Endothelial cell of umbilical vein (primary cell): Measurements from ENCODE around the gene TYW1. TPM values are rescaled to one million over a fixed set of nuclear protein-coding genes. Genes with fewer than 3 reads are reported as not detected.

Experiments
- BruUV-seq: library from RNA; stranded (reverse); fragments of 400-500 nt; replicated peaks from 2 replicates; lab custom pipeline; 2021; lab: Mats Ljungman, UMichigan
- CTCF ChIA-PET: fragments of 300-600, 350-600 bp; sonication (Branson Sonifier 250); formaldehyde crosslinking; loops from one replicate; lab custom pipeline; 2021; ENCODE audit warnings: antibody characterized with exemption, inconsistent platforms; lab: Charles Lee
- POLR2A ChIA-PET: fragments of 300-600, 350-600 bp; sonication (Branson Sonifier 250); formaldehyde crosslinking; loops from one replicate; lab custom pipeline; 2021; ENCODE audit warnings: antibody characterized with exemption, inconsistent platforms; lab: Charles Lee
- DNase-seq: peaks from one replicate; pipeline ENCODE4 v3.0.0-alpha.2; 2011; ENCODE audit warnings: low read depth, low spot score
- FAIRE-seq: peaks from 2 replicates; lab custom pipeline; 2011; peaks lifted over from hg19 to GRCh38; lab: Jason Lieb, UNC
- H2AFZ ChIP-seq: 2 replicates; pipeline ENCODE4 v1.6.0; 2012; ENCODE audit warnings: low read depth, low read length, control low read depth, inconsistent platforms
- H3K27ac ChIP-seq: 2 replicates; pipeline ENCODE4 v1.5.1; 2011; ENCODE audit warnings: low read depth, mild to moderate bottlenecking, control low read depth, low read length, moderate library complexity; ENCODE audit not compliant: insufficient read depth
- H3K27me3 ChIP-seq, 2 experiments: 2 replicates each; pipeline versions ENCODE4 v1.6.0 to v1.6.1; 2011; ENCODE audit warnings: low read length in 2 of 2, mixed read lengths in 1 of 2; ENCODE audit not compliant: control insufficient read depth in 2 of 2, insufficient read depth in 2 of 2
- H3K36me3 ChIP-seq, 2 experiments: 2 replicates in 1 of 2; 3 replicates in 1 of 2; pipeline ENCODE4 v1.5.1; 2011; ENCODE audit warnings: low read length in 2 of 2, mild to moderate bottlenecking in 1 of 2, moderate library complexity in 1 of 2; ENCODE audit not compliant: control insufficient read depth in 2 of 2, insufficient read depth in 2 of 2; ENCODE audit errors: extremely low read depth in 1 of 2
- H3K4me1 ChIP-seq: 3 replicates; pipeline ENCODE4 v1.5.1; 2011; ENCODE audit warnings: mild to moderate bottlenecking, low read length; ENCODE audit not compliant: control insufficient read depth, insufficient read depth; ENCODE audit errors: extremely low read depth
- H3K4me2 ChIP-seq: 2 replicates; pipeline ENCODE4 v1.6.1; 2011; ENCODE audit warnings: low read length, control low read depth, mixed read lengths; ENCODE audit not compliant: insufficient read depth
- H3K4me3 ChIP-seq, 3 experiments: fragments of 200-600 bp in 1 of 3; sonication (generic), shearing (Covaris generic) in 1 of 3; replicated peaks in 1 of 3; 2 replicates each; pipeline ENCODE4 v1.5.1; 2011 to 2016; ENCODE audit warnings: control low read depth in 3 of 3, low read length in 3 of 3, mild to moderate bottlenecking in 2 of 3, inconsistent platforms in 1 of 3, low read depth in 1 of 3, moderate library complexity in 1 of 3; ENCODE audit not compliant: insufficient read depth in 1 of 3
- H3K79me2 ChIP-seq: 2 replicates; pipeline ENCODE4 v1.6.0; 2012; ENCODE audit warnings: low read length, inconsistent platforms; ENCODE audit not compliant: control insufficient read depth, insufficient read depth
- H3K9ac ChIP-seq: replicated peaks from 2 replicates; pipeline ENCODE3; 2011; ENCODE audit warnings: low read length, control low read depth; ENCODE audit not compliant: insufficient read depth; ENCODE audit errors: extremely low read depth
- H3K9me1 ChIP-seq: replicated peaks from 3 replicates; pipeline ENCODE4 v1.6.0; 2011; ENCODE audit warnings: mild to moderate bottlenecking, low read length; ENCODE audit not compliant: control insufficient read depth, insufficient read depth; ENCODE audit errors: extremely low read depth
- H3K9me3 ChIP-seq: replicated peaks from 2 replicates; pipeline ENCODE4 v1.5.1; 2012; ENCODE audit warnings: low read length, inconsistent platforms; ENCODE audit not compliant: control insufficient read depth, insufficient read depth
- H4K20me1 ChIP-seq: replicated peaks from 2 replicates; pipeline ENCODE3; 2011; ENCODE audit warnings: mild to moderate bottlenecking, low read length; ENCODE audit not compliant: control insufficient read depth, insufficient read depth; ENCODE audit errors: extremely low read depth
- EZH2 ChIP-seq: IDR thresholded peaks from 2 replicates; pipeline ENCODE4 v1.6.1; 2012; ENCODE audit warnings: borderline replicate concordance, low read depth, mild to moderate bottlenecking, moderate library complexity, low read length, inconsistent platforms; ENCODE audit not compliant: severe bottlenecking
- FOS ChIP-seq: IDR thresholded peaks from 2 replicates; pipeline ENCODE4 v1.6.1; 2011; ENCODE audit warnings: mild to moderate bottlenecking, low read length, moderate library complexity, borderline replicate concordance; ENCODE audit not compliant: insufficient read depth
- GATA2 ChIP-seq: IDR thresholded peaks from 2 replicates; pipeline ENCODE4 v1.7.0; 2011; ENCODE audit warnings: low read depth, mild to moderate bottlenecking, moderate library complexity, mixed read lengths, low read length; ENCODE audit not compliant: insufficient read length, insufficient read depth
- JUN ChIP-seq: IDR thresholded peaks from 2 replicates; pipeline ENCODE4 v1.6.1; 2011; ENCODE audit warnings: borderline replicate concordance, low read depth; ENCODE audit not compliant: insufficient read length, insufficient read depth
- MYC ChIP-seq: IDR thresholded peaks from one replicate; pipeline ENCODE4 v1.6.1; 2011; ENCODE audit warnings: mild to moderate bottlenecking, low read depth, low read length
- POLR2A ChIP-seq: IDR thresholded peaks from 2 replicates; pipeline ENCODE4 v1.6.1; 2012; ENCODE audit warnings: low read depth, mild to moderate bottlenecking, control low read depth, low read length
- POLR2AphosphoS5 ChIP-seq: IDR thresholded peaks from 2 replicates; pipeline ENCODE4 v1.6.1; 2012; ENCODE audit warnings: low read depth, mild to moderate bottlenecking, control low read depth, low read length, moderate library complexity; ENCODE audit not compliant: insufficient read depth
- dilution Hi-C: fragments of 300-500 bp; cut with MboI; formaldehyde crosslinking; loops from one replicate; pipeline ENCODE4 v1.15.0; 2019; ENCODE audit warnings: low sequenced_read_pairs; ENCODE audit not compliant: extremely low pct_ligation_motif_present
- intact Hi-C: fragments of 100-400 bp; cut with micrococcal nuclease; formaldehyde crosslinking; loops from one replicate; pipeline ENCODE4 v1.10.0; 2022
- polyA plus RNA-seq, 4 experiments: library from polyadenylated mRNA; depleted of rRNA in 3 of 4; stranded (reverse) in 3 of 4; unstranded in 1 of 4; fragments of >200 nt; gene quantifications; 2 replicates each; pipeline versions ENCODE4 v1.2.1 to v1.2.3, GENCODE V29; 2011 to 2012; ENCODE audit warnings: missing spikeins in 1 of 4
- total RNA-seq: library from RNA; stranded (reverse); gene quantifications from 2 replicates; pipeline ENCODE4 v1.2.3, GENCODE V29; 2021
- TF ChIP-seq, protein P1 (sequence below), 2 donors: IDR thresholded peaks; 1 replicate in 1 of 2; 2 replicates in 1 of 2; pipeline ENCODE4 v1.5.1; 2011; ENCODE audit warnings: low read length in 2 of 2, mild to moderate bottlenecking in 2 of 2, moderate library complexity in 2 of 2, control low read depth in 1 of 2, inconsistent platforms in 1 of 2, low read depth in 1 of 2; ENCODE audit not compliant: insufficient read depth in 1 of 2; ENCODE audit errors: extremely low read depth in 1 of 2
- TF ChIP-seq, protein P2 (sequence below): IDR thresholded peaks from 2 replicates; pipeline ENCODE4 v1.6.1; 2011; ENCODE audit not compliant: insufficient read depth, insufficient read length

The TYW1 gene
- total and polyA plus RNA-seq, 2 donors (not counting 3 experiments of a cell fraction or from before 2014, with no cell fraction given) = 7.7 to 15.9 TPM

DNA sequence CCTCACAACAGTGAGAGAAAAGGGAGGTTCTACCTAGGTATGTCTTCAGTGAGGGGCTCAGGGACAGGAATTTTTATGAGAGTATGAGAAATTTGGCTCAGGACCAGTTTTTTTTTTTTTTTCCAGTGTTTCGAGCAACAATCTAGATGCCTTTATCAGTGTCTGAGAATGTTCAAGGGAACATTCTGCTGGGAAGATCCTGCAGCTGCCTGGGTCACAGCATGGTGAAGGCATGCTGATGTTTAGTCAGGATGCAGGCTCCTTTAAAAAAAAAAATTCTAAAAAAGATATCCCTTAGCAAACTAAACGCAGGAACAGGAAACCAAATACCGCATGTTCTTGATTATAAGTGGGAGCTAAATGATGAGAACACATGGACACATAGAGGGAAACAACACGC is 32.2 kb upstream of the TYW1 start:
- Histone ChIP-seq H3K36me3 (peaks cover 0 to 5% of the 10 kb centered on the region in 2 experiments), H3K9ac (no peak overlapping the region)

More for the DNA sequence above, 32.2 kb upstream of the TYW1 start:
- ChIA-PET POLR2A (no interaction called here), CTCF (interaction anchor here (1.2 kb wide), 1 partner anchor 12 kb away, joined by 3 read pairs; no protein-coding TSS in a partner anchor)
- no peak overlapping the region for H3K4me2 ChIP-seq
- no peak overlapping the region for H3K27ac ChIP-seq
- DNase-seq = no peak
- H4K20me1 ChIP-seq = no peaks in the 10 kb centered on the region
- no peaks in the 10 kb centered on the region for H3K9me1 ChIP-seq
- no peaks in the 10 kb centered on the region for H3K4me1 ChIP-seq
- TF ChIP-seq, protein P1, sequence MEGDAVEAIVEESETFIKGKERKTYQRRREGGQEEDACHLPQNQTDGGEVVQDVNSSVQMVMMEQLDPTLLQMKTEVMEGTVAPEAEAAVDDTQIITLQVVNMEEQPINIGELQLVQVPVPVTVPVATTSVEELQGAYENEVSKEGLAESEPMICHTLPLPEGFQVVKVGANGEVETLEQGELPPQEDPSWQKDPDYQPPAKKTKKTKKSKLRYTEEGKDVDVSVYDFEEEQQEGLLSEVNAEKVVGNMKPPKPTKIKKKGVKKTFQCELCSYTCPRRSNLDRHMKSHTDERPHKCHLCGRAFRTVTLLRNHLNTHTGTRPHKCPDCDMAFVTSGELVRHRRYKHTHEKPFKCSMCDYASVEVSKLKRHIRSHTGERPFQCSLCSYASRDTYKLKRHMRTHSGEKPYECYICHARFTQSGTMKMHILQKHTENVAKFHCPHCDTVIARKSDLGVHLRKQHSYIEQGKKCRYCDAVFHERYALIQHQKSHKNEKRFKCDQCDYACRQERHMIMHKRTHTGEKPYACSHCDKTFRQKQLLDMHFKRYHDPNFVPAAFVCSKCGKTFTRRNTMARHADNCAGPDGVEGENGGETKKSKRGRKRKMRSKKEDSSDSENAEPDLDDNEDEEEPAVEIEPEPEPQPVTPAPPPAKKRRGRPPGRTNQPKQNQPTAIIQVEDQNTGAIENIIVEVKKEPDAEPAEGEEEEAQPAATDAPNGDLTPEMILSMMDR (IDR thresholded peaks at IDR 0.05; ENCODE audit: extremely low read depth in 1 of 2, insufficient read depth in 1 of 2, low read depth in 1 of 2, low read length in 2 of 2) = no peak
- TF ChIP-seq POLR2AphosphoS5 (no peak), GATA2 (no peak), EZH2 (no peak), JUN (no peak), MYC (no peak), FOS (no peak), POLR2A (no peak)
- TF ChIP-seq, protein P2, sequence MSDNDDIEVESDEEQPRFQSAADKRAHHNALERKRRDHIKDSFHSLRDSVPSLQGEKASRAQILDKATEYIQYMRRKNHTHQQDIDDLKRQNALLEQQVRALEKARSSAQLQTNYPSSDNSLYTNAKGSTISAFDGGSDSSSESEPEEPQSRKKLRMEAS = no peak
- H3K27me3 ChIP-seq = no peaks in the 10 kb centered on the region
- dilution Hi-C loops = no loop called here
- H3K9me3 ChIP-seq = no peaks in the 10 kb centered on the region
- FAIRE-seq = no peak
- H3K4me3 ChIP-seq = no peak overlapping the region
- BruUV-seq = no TSS peak
- no peaks in the 10 kb centered on the region for H3K79me2 ChIP-seq
- intact Hi-C loops = no loop called here
- no peak overlapping the region for H2AFZ ChIP-seq
